DND-41 (cell line): ENCODE results near the gene CTSE.

ENCODE experiments used
- EZH2 ChIP-seq: IDR thresholded peaks from 3 replicates; pipeline ENCODE4 v1.6.1; 2012; ENCODE audit warnings: borderline replicate concordance, low read depth, mild to moderate bottlenecking, moderate library complexity, low read length, inconsistent platforms; ENCODE audit not compliant: severe bottlenecking
- TF ChIP-seq, protein P1 (sequence below): IDR thresholded peaks from 2 replicates; pipeline ENCODE4 v1.5.1; 2012; ENCODE audit warnings: borderline replicate concordance, low read length, moderate library complexity, mild to moderate bottlenecking; ENCODE audit not compliant: poor library complexity, severe bottlenecking; ENCODE audit errors: extremely low read depth

- TF ChIP-seq, protein P1, sequence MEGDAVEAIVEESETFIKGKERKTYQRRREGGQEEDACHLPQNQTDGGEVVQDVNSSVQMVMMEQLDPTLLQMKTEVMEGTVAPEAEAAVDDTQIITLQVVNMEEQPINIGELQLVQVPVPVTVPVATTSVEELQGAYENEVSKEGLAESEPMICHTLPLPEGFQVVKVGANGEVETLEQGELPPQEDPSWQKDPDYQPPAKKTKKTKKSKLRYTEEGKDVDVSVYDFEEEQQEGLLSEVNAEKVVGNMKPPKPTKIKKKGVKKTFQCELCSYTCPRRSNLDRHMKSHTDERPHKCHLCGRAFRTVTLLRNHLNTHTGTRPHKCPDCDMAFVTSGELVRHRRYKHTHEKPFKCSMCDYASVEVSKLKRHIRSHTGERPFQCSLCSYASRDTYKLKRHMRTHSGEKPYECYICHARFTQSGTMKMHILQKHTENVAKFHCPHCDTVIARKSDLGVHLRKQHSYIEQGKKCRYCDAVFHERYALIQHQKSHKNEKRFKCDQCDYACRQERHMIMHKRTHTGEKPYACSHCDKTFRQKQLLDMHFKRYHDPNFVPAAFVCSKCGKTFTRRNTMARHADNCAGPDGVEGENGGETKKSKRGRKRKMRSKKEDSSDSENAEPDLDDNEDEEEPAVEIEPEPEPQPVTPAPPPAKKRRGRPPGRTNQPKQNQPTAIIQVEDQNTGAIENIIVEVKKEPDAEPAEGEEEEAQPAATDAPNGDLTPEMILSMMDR, result no peak
- TF ChIP-seq EZH2, result no peak
These were observed 21.5 kb downstream of the CTSE start for GRCh38 chr1:206002160-206002559.
